GM21717 (cell line): Measurements from ENCODE around the gene GPC6.
"Not testable (repeated sequence)": the region's sequence is repeated elsewhere in the genome, so short reads cannot be mapped to it uniquely, and the experiment has no call there.

Source experiments
- ATAC-seq: cut with Tn5 transposase; IDR thresholded peaks from one replicate; pipeline ENCODE4 v1.9.1; 2021; ENCODE audit warnings: mild to moderate bottlenecking, moderate library complexity; ENCODE audit not compliant: unreplicated experiment

GPC6 gene

DNA sequence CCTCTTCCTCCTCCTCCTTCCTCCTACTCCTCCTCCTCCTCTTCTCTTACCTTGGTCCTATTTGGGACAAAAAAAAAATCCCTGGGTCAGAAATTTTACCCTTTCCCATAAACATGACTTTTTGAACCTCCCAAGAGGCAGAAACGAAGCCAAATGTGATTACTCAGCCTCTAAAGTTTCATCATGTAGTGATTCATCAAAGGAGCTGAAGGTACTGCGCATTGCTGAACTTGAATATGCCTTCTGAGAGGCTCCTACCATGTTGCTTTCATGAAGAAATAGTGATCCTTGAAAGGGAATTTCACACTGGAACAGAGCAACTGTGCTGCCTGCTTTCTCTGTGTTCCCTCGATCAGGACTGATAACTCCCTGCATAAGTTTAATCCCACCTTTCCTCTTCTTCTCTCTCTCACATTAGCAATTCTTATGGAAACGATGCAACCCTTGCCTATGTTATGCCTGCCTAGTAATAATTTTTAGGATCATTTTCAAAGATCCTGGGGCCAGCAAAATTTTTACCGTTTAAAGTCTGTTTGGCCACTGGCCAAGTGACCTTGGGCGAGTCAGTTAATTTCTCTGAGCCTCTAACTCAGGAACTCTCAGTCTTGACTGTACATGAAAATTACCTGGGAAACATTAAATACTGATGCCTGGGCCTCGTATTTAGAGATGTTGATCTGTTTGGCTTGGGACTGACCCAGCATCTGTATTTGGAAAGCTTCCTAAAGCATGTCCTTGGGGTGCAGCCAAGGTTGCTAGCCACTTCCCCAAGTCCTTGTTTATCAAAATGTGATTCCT lies 1103.3 kb downstream of the GPC6 start:
- ATAC-seq: no peak

DNA sequence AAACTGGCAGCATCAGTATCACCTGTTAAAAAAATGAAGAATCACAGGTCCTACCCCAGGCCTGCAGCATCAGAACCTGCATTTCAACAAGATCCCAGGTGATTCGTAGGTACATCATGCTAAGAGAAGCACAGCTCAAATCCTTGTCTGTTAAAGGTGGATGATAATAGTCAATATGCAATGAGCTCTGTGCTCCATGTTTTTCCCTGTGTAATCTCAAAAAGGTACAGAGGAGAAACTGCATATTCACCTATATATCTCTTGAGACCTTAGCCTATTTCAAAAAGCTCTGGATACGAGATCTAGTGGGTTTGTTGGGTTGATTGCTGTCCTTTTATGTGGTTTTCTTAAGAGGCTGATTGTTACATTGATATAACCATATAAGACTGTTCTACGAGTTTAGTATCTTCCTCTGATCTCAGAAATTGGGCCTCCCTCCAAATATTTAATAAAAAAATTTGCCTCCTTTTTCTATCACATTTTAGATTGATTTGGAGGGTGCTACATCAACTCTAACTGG lies 1104.0 kb downstream of the GPC6 start:
- ATAC-seq: no peak

DNA sequence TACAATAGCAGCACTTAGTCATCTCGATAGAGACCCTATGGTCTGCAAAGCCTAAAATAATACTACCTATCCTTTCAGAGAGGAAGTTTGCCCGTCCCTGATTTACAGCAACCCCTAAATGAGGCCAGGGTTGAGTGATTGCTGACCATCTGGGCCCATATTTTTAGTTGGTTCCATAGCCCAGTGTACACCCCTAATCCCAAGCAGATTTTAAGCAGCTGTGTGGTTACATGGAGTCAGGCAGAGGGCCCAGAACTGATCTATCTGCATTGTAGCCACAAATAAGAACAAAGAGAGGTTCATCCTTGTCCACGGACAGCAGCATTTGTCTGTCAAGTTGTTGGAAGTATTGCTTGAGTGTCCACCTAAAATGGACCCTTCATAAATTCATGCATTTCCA lies 1104.7 kb downstream of the GPC6 start:
- ATAC-seq: no peak

DNA sequence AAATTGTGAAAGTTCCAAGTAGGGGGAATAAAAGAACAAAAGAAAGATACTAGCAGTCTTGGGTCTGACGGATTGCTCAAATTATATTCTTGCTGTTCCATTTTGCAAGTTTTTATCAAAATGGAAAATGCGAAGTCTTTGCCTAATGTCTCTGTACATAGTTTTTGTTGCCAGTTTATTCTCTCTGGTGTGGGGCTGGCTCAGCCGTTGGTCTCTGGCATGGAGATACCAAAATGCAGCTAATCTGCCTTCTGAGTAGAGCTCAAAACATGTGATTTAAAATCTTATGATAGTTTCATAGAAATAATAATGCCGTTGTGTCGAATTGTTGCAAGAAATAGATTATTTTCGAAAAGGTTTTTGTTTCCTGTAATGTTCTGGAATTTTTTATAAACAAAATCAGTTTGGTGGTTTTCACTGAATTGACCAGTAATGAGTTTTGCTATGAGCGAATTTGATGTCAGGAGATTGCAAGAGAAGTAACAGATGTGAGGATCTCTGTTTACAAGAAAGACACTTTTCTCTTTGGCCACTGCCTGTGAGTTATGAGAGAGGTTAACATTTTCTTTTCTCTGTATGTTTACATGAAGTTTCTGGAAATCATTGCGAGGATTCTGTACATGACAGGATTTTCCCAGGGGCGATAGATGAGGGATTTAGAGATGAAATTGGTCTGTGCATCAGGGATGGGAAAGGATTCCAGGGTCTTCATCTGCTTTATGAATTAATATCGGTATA lies 1105.9 kb downstream of the GPC6 start:
- ATAC-seq: no peak

DNA sequence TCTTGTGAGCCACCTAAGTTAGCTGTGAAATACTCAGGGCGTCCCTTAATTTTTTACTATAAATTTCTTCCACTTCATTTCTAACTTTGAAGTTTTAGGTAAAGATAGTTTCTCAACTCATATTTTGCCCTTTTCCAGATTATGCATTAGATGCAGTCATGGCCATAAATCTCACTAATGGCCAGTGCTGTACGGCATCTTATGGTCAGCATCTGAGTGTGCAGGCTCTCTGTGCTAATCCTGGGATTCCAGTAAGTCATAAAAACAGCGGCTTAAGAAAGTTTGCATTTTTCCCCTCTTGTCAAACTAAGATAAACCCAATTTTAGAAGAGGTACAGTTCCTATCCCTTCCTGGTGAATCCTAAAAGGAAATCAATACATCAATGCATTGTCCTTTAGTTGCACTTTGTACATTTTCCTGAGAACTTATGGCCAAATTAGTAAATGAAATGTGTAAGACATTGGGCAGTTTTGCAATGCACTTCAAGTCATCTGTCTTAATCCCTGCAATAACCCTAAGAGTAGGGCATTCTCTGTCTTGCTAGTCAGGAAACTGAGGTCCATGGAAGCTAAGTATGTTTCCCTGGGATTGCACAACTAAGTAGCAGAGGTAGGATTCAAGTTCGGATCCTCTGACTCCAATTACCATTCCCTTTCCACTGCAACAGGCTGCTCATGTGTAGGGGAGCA lies 1106.7 kb downstream of the GPC6 start:
- no peak for ATAC-seq

DNA sequence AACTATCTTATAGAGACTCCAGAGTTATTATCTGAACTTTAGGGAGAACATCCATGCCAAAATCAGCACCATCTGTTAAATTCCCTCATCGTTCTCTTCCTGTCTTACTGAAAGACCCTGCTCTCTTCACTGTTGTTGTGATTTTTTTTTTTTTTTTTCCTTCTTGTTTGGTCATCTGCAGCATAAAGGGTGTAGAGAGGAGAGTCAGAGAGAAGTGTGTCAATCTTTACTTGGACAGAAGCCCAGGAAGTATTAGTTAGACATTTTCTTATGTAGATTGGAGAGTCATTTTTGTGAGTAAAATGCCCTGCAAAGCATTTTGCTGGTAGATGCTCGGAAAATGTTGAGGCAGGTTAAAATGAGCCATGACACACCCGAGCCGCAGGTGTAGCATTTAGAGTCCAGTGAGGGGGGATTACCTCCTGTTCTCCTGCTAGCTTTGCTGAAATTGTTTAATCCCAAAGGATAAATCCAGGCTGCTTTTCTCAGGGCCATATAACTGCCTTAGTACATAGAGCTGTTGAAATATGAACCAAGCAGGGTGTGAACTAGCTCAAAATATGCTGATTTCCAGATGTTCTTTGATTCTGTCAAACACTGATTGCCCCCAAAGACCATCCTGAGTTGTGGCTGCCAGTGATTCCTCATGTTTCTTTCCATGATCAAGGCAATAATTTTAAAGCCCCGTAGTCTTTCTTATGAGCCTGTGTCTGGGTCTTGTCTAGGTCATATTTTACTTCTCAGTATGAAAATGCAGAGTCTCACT lies 1109.3 kb downstream of the GPC6 start:
- ATAC-seq: no peak

DNA sequence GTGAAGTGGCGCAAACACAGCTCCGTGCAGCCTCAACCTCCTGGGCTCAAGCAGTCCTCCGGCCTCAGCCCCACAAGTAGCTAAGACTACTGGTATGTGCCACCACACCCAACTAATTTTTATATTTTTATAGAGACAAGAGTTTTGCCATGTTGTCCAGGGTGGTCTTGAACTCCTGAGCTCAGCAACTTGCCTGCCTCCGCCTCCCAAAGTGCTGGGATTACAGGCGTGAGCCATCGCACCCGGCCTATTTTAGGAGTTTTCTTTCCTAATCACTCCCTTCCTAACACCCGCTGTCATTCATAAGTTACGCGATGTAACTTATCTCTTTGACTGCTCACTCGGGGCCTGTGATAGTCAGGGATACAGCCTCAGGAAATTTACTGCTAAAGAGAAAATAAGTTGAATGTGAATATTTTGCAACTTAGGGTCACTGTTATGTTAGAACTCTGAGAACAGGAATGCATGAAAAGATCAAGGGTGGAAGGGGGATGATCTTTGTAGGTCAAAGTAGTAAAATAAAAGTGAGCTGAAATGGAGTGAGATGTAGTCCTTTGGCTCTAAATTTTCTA lies 1112.6 kb downstream of the GPC6 start:
- no peak for ATAC-seq

DNA sequence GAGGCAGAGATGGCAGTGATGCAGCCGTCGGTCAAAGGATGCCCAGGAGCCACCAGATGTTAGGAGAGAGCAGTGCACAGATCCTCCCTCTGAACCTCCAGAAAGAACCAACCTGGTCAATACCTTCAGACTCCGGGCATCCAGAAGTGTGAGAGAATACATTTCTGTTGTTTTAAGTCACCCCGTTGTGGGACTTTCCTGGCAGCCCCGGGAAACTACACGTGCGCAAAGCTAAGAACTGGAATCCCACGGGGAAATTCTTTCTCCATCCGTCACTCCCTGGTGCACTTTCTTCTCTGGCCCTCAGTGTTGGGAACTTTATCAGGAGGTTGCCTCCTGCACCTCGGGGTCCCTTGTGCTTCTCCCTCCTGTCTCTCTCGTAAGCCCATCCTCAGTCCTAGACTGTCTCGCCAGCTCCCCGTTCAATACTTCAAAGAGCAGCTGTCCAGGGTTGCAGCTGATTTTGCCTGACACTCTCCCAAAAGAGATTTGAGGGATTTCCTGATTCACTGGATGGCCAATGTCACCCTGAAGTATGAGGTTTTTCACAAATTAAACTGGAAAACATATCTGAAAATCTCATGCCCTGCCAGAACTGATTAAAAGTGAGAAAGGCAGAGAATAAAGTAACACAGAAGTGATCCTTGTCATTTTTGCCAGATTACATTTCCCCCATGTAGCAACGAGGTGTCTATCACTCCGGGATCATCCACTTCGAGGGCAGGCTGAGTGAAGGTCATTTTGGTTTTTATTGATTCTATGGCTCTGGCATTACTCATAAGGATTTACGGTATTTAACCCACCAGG lies 1116.0 kb downstream of the GPC6 start:
- ATAC-seq: no peak

DNA sequence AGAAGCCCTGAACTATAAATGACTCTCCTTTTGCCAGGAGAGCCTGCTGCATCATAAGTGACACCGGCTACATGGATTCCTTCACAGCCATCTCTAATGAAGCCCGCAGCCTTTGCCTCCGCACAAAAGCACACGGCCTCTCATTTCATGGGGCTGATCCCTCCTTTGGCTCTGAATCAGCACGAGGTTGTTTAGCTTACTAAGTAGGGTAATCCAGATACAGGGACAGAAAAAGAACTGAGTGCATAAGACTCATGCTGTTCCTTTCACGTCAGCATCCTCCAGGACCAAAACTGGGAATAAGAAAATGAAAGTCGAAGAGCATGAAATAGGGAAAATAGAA lies 1116.6 kb downstream of the GPC6 start:
- ATAC-seq: no peak

DNA sequence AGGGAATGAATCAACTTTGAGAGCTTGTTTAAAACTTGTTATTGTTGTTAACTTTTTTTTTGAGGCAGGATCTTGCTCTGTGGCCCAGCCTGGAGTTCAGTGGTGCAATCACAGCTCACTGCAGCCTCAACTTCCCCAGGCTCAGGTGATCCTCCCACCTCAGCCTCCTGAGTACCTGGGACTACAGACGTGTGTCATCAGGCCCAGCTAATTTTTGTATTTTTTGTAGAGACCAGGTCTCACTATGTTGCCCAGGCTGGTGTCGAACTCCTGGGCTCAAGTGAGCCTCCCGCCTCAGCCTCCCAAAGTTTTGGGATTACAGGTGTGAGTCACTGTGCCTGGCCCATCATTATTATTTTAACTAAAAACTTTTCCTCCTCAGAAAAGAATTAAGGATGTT lies 1117.1 kb downstream of the GPC6 start:
- ATAC-seq: not testable (repeated sequence)

DNA sequence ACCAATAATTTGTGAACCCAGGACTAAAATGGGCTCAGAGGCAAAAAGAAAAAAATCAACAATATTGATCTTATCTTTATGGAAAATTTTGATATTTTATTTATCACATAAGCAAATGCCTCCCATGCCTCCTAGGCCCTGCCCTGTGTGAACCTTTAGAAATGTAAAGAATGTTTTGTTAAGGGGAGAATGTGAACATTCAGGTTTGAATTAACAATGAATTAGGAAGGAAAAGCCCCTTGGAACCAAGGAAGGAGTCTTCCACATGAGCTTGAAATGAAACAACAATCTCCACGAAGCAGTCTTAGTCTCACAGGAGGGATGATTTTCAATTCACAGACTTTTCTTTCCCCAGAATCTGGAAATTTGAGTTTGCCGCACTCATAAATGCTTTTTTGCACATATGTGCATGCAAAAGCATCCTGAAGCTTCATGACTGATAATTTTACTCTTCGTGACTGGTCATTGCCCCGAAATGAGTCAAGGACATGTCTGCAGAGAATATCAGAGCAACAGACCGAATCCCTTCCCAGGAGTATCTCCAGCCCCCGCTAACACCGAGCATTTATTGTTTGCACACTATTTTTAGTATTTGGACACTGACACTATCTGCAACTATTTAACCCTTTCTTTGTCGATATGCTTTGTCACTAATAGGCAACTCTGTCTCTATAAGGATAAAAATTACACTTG lies 1117.7 kb downstream of the GPC6 start:
- no peak for ATAC-seq

DNA sequence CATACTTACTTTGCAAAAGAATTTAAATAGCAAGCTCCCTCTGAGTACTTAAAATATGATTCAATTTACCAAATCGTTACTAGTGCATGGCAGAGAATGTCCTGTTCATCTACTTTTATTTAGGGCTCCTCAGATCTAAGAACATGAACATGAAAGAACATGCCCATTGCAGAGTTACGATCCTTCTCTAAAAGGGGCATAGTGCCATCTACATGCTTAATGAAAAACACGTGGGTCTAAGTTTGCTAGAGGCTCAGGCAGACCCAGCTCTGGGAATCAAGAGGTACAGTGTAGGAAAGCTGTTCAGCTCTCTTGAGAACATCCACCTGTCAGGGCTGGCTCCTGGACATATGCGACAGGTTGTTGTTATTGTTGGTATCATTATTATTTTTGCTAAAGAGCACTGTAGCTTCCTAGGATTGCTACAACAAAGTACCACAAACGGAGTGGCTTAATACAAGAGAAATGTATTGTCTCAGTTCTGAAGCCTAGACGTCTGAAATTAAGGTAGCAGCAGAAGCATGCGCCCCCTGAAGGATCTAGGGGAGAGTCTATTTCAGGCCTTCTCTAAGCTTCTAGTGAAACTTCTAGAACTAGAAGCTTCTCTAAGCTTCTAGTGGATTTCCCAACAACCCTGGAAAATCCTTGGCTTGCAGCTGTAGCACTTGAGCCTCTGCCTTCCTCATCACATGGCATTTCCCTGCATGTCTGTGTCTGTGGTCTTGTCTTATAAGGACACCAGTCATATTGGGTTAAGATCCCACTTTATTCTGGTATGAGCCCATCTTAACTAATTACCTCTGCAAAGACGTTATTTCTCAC lies 1119.0 kb downstream of the GPC6 start:
- no peak for ATAC-seq

DNA sequence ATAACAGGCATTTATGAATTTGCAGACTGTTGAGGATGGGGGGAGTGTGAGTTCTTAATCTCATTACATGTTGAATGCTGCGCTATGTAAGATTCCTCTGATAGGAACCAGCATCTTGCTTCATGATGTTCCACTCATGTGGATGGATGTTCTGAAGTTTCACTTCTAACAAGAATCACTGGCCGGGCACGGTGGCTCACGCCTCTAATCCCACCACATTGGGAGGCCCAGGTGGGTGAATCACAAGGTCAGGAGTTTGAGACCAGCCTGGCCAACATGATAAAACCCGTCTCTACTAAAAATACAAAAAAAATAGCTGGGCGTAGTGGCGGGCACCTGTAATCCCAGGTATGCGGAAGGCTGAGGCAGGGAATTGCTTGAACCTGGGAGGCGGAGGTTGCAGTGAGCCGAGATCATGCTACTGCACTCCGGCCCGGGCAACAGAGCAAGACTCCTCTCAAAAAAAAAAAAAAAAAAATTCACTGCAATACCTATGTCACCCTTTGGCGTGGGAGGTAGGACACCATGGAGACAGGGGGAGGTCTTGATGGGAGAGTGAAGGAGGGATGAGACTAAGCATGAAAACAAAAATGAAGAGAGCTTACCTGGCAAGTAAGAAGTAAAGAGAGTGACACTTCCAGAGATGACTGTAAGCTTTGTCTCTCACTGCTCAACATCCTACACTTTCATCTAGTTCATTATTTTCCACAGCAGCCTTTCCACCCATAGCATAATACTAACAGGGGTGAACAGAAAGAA lies 1119.8 kb downstream of the GPC6 start:
- ATAC-seq: no peak

DNA sequence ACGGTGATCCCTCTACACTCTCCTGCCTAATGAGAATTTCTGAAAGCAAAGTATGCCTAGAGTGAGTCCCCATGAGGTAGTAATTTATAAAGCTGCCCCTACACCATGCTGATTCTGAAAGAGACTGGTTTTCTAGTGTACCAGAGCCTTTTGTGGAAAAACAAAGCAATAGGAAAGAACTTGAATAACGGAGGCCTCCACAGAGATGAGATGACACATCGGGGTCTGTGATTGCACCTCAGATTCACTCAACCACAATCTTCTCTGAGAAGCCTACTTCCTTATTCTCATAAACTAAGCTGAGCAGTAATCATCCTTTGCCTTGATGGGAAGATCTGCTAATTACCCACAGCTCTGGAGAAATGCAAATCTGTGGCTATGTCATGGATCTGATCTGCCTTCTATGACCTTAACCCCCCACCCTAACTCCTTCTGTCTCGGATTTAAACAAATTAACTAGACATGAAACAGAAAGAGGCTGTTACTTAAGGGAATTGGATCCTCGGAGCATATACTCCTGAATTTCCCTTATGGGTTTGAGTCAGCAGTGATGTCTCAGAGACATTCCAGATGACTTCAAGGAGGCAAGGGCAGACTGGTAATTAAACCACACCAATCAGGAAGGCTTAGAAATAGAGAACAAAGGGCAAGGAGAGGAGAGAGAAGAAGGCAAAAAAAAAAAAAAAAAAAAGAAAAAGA lies 1124.8 kb downstream of the GPC6 start:
- ATAC-seq: no peak

DNA sequence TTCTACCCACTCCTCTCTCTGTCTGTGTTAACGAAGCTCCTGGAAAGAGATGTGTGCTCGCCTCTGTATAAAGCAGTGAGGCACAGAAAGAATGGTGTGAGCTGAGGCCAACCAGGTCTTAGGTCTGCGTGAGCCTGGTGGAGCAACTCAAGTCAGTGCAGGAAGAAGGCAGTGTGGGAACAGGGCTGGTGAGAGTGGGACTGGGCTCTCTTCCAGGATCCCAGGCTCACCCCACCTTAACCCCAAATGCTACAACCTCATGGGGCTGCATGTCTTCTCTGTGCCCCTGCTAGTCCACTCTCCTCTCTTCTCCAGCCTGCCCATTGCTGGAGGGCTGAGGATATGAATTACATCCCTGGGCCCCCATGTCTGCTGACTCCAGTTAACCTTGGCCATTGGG lies 1125.5 kb downstream of the GPC6 start:
- no peak for ATAC-seq

DNA sequence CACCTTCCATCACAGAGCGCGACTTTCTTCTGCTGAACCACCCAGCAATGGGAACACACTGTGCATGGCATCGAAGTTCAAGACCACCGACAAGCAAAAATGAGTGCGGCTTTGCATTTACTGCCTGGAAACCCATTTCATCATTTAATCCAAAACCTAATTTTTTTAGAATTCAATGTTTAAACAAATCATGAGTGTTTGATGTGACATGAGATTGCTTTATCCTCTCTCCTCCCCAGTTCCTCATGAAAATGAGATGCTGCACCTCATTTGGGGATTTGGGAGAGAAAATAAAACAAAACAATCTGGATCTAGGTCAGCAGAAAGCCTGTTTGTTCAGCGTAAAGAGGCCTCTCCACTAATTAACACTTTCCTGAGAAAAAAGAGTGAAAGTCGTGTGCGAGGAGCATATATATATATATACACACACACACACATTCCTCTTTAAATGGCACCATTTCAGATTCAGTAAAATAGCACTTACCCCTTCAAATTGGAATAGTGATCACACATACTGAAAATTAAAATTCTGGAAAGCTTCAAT lies 1126.6 kb downstream of the GPC6 start:
- ATAC-seq: no peak

DNA sequence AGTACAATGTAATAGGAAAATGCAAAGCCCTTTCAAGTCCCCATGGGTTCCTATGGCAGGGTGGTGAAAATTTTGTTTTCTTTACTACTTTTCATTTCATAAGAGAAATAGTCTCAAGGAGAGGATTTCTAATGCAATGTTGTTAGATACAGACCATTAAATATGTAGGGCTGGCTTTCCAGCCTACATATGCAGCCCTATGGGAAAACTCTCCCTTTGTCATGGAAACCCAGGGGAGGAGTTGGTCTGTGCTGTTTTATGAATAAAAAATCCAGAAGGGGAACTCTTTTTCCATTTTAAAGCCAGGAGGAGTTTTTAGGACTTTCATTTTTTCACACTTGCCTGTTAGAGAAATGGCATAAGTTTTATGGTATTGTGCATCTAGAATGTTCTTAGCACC lies 1133.3 kb downstream of the GPC6 start:
- ATAC-seq: no peak
